ENCODE results near the gene NOXO1. TPM values are rescaled to one million over a fixed set of nuclear protein-coding genes. Genes with fewer than 3 reads are reported as not detected.

NOXO1 gene
- total RNA-seq, 1 donor from 2014 or later: 0.42 TPM

- Mint-ChIP-seq H3K27me3 (ENCODE audit: low read depth) (peaks cover 6% of the 10 kb centered on the region), H3K27ac (peak overlapping the region; percentile 39), H3K36me3 (peaks cover 2% of the 10 kb centered on the region), H3K4me1 (peaks cover 29% of the 10 kb centered on the region), H3K9me3 (no peaks in the 10 kb centered on the region), H3K4me3 (peak overlapping the region; percentile 79)
- DNase-seq (ENCODE audit: low spot score in 2 of 2, unreplicated experiment in 2 of 2): no peak
- TF ChIP-seq CTCF (IDR thresholded peaks at IDR 0.05; ENCODE audit: unreplicated experiment): no peak
These were observed 46.0 kb upstream of the NOXO1 start for GRCh38 chr16:2027024-2028010.

GRCh38 chr16:2026461-2027023 is 45.3 kb upstream of the NOXO1 start, which contains the start of gene NHERF2:
Gene NHERF2, plus strand, starts transcription at chr16:2026902. Its CDS starts 104 bp downstream, at chr16:2027006.
- Mint-ChIP-seq H3K4me1 (peaks cover 27% of the 10 kb centered on the region), H3K27me3 (ENCODE audit: low read depth) (peaks cover 13% of the 10 kb centered on the region), H3K9me3 (no peaks in the 10 kb centered on the region), H3K36me3 (peaks cover 2% of the 10 kb centered on the region), H3K27ac (peak within 1 kb of the TSS; percentile 39), H3K4me3 (peak within 1 kb of the TSS; percentile 79)
- peak in 1 of 2 experiments; percentile 26 for DNase-seq (ENCODE audit: low spot score in 2 of 2, unreplicated experiment in 2 of 2)
- TF ChIP-seq CTCF (IDR thresholded peaks at IDR 0.05; ENCODE audit: unreplicated experiment): no peak

GRCh38 chr16:2025878-2026460 is 44.7 kb upstream of the NOXO1 start:
- no peak for TF ChIP-seq CTCF (IDR thresholded peaks at IDR 0.05; ENCODE audit: unreplicated experiment)
- DNase-seq (ENCODE audit: low spot score in 2 of 2, unreplicated experiment in 2 of 2): no peak
- Mint-ChIP-seq H3K36me3 (peaks cover 2% of the 10 kb centered on the region), H3K4me3 (peak overlapping the region; percentile 58), H3K27ac (no peak overlapping the region), H3K27me3 (ENCODE audit: low read depth) (peaks cover 18% of the 10 kb centered on the region), H3K4me1 (peaks cover 27% of the 10 kb centered on the region), H3K9me3 (no peaks in the 10 kb centered on the region)

- H3K27me3 Mint-ChIP-seq (ENCODE audit: low read depth): peaks cover 25% of the 10 kb centered on the region
- no peak for TF ChIP-seq CTCF (IDR thresholded peaks at IDR 0.05; ENCODE audit: unreplicated experiment)
- H3K4me1 Mint-ChIP-seq: peaks cover 31% of the 10 kb centered on the region
- DNase-seq (ENCODE audit: low spot score in 2 of 2, unreplicated experiment in 2 of 2): no peak
- no peak overlapping the region for H3K27ac Mint-ChIP-seq
- H3K4me3 Mint-ChIP-seq: peak overlapping the region; percentile 58
- peaks cover 2% of the 10 kb centered on the region for H3K36me3 Mint-ChIP-seq
- H3K9me3 Mint-ChIP-seq: no peaks in the 10 kb centered on the region
These were observed 44.0 kb upstream of the NOXO1 start for GRCh38 chr16:2025251-2025650.

GRCh38 chr16:2024032-2024420 is 42.8 kb upstream of the NOXO1 start:
- no peak for DNase-seq (ENCODE audit: low spot score in 2 of 2, unreplicated experiment in 2 of 2)
- no peak for TF ChIP-seq CTCF (IDR thresholded peaks at IDR 0.05; ENCODE audit: unreplicated experiment)
- Mint-ChIP-seq H3K9me3 (no peaks in the 10 kb centered on the region), H3K27me3 (ENCODE audit: low read depth) (peaks cover 33% of the 10 kb centered on the region), H3K4me3 (no peak overlapping the region), H3K27ac (no peak overlapping the region), H3K36me3 (peaks cover 2% of the 10 kb centered on the region), H3K4me1 (peaks cover 31% of the 10 kb centered on the region)
